Stimulated activated naive CD8-positive, alpha-beta T cell treated with anti-CD3 and anti-CD28 coated beads, Interleukin-15, Interleukin-2, amounts not matched to agents 100 ng/mL and 50 ng/mL, for 24 hours (primary cell): ENCODE results near the gene AURKAIP1.
"Not testable (repeated sequence)": the region's sequence is repeated elsewhere in the genome, so short reads cannot be mapped to it uniquely, and the experiment has no call there.

Experiments used
- H3K27ac Mint-ChIP-seq: one replicate; pipeline ENCODE4 v1.8.0; 2021; ENCODE audit warnings: mild to moderate bottlenecking, mixed read lengths
- H3K27me3 Mint-ChIP-seq: one replicate; pipeline ENCODE4 v1.8.0; 2021; ENCODE audit warnings: mixed read lengths
- H3K36me3 Mint-ChIP-seq: one replicate; pipeline ENCODE4 v1.8.0; 2021; ENCODE audit warnings: low read depth, mixed read lengths
- H3K4me1 Mint-ChIP-seq: one replicate; pipeline ENCODE4 v1.8.0; 2021; ENCODE audit warnings: low read depth, mixed read lengths
- H3K4me3 Mint-ChIP-seq: one replicate; pipeline ENCODE4 v1.8.0; 2021; ENCODE audit warnings: mild to moderate bottlenecking, mixed read lengths
- H3K9me3 Mint-ChIP-seq: one replicate; pipeline ENCODE4 v1.8.0; 2021; ENCODE audit warnings: mixed read lengths

The AURKAIP1 gene

GRCh38 chr1:1412311-1412902 is 37.4 kb upstream of the AURKAIP1 start:
- not testable (repeated sequence) for H3K4me3 Mint-ChIP-seq, H3K9me3 Mint-ChIP-seq, H3K27ac Mint-ChIP-seq, H3K27me3 Mint-ChIP-seq
- Mint-ChIP-seq H3K36me3 (peaks cover 16% of the 10 kb centered on the region), H3K4me1 (peaks cover 22% of the 10 kb centered on the region)

DNA sequence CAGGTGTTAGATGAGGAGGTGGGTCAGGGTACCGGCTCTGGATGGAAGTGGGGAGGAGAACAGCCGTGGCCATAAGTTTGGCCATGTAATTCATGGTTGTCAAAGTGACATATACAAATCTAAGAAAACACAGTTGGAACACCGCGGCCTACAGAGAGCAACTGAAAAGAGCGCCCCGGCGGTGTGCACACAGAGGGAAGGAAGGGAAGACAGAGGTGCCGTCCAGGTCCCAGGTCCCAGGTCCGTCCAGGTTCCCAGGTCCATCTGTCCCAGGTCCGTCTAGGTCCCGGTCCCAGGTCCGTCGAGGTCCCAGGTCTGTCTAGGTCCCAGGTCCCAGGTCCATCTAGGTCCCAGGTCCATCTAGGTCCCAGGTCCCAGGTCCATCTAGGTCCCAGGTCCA is 36.6 kb upstream of the AURKAIP1 start:
- peaks cover 19% of the 10 kb centered on the region for H3K36me3 Mint-ChIP-seq
- no peak overlapping the region for H3K4me3 Mint-ChIP-seq
- peak overlapping the region; percentile 17 for H3K27ac Mint-ChIP-seq
- no peaks in the 10 kb centered on the region for H3K9me3 Mint-ChIP-seq
- H3K4me1 Mint-ChIP-seq = peaks cover 24% of the 10 kb centered on the region
- H3K27me3 Mint-ChIP-seq = no peaks in the 10 kb centered on the region

- H3K9me3 Mint-ChIP-seq, H3K4me3 Mint-ChIP-seq, H3K27me3 Mint-ChIP-seq: not testable (repeated sequence)
- H3K27ac Mint-ChIP-seq = peak overlapping the region; percentile 40
- peaks cover 36% of the 10 kb centered on the region for H3K4me1 Mint-ChIP-seq
- peaks cover 32% of the 10 kb centered on the region for H3K36me3 Mint-ChIP-seq
These were observed 35.2 kb upstream of the AURKAIP1 start for GRCh38 chr1:1410238-1410637.

- Mint-ChIP-seq H3K27me3 (no peaks in the 10 kb centered on the region), H3K9me3 (no peaks in the 10 kb centered on the region), H3K4me1 (peaks cover 55% of the 10 kb centered on the region), H3K4me3 (peak overlapping the region; percentile 95), H3K27ac (peak overlapping the region; percentile 90), H3K36me3 (peaks cover 52% of the 10 kb centered on the region)
These were observed 32.8 kb upstream of the AURKAIP1 start for GRCh38 chr1:1407636-1408318.

- H3K27me3 Mint-ChIP-seq = no peaks in the 10 kb centered on the region
- H3K9me3 Mint-ChIP-seq = no peaks in the 10 kb centered on the region
- peaks cover 60% of the 10 kb centered on the region for H3K36me3 Mint-ChIP-seq
- peak within 1 kb of the TSS; percentile 95 for H3K4me3 Mint-ChIP-seq
- peaks cover 61% of the 10 kb centered on the region for H3K4me1 Mint-ChIP-seq
- peak within 1 kb of the TSS; percentile 94 for H3K27ac Mint-ChIP-seq
These were observed 32.0 kb upstream of the AURKAIP1 start, which contains the start of gene MRPL20 for GRCh38 chr1:1406821-1407635. MRPL20 (minus strand) TSS chr1:1407293; CDS start chr1:1407217, 76 bp downstream.

GRCh38 chr1:1406101-1406820 is 31.3 kb upstream of the AURKAIP1 start:
- H3K9me3 Mint-ChIP-seq = no peaks in the 10 kb centered on the region
- H3K27ac Mint-ChIP-seq = peak overlapping the region; percentile 94
- peaks cover 65% of the 10 kb centered on the region for H3K4me1 Mint-ChIP-seq
- H3K27me3 Mint-ChIP-seq = no peaks in the 10 kb centered on the region
- peaks cover 64% of the 10 kb centered on the region for H3K36me3 Mint-ChIP-seq
- peak overlapping the region; percentile 95 for H3K4me3 Mint-ChIP-seq

GRCh38 chr1:1403653-1404052 is 28.6 kb upstream of the AURKAIP1 start:
- peaks cover 69% of the 10 kb centered on the region for H3K4me1 Mint-ChIP-seq
- no peaks in the 10 kb centered on the region for H3K27me3 Mint-ChIP-seq
- H3K9me3 Mint-ChIP-seq = no peaks in the 10 kb centered on the region
- H3K27ac Mint-ChIP-seq = peak overlapping the region; percentile 91
- H3K36me3 Mint-ChIP-seq = peaks cover 74% of the 10 kb centered on the region
- H3K4me3 Mint-ChIP-seq = peak overlapping the region; percentile 36

DNA sequence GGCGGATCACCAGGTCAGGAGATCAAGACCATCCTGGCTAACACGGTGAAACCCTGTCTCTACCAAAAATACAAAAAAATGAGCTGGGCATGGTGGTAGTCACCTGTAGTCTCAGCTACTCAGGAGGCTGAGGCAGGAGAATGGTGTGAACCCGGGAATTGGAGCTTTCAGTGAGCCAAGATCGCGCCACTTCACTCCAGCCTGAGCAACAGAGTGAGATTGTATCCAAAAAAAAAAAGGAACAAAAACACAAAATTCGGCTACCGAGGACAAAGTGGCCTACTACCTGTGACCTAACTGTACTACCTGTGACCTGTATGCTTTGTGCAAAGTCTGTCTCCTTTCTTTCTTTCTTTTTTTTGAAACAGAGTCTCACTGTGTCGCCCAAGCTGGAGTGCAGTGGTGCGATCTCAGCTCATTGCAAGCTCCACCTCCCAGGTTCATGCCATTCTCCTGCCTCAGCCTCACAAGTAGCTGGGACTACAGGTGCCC is 27.9 kb upstream of the AURKAIP1 start:
- Mint-ChIP-seq H3K36me3 (peaks cover 75% of the 10 kb centered on the region), H3K4me1 (peaks cover 67% of the 10 kb centered on the region), H3K27ac (peak overlapping the region; percentile 91)
- not testable (repeated sequence) for H3K27me3 Mint-ChIP-seq, H3K4me3 Mint-ChIP-seq, H3K9me3 Mint-ChIP-seq

- Mint-ChIP-seq H3K4me3 (peak overlapping the region; percentile 95), H3K27ac (peak overlapping the region; percentile 89), H3K36me3 (peaks cover 81% of the 10 kb centered on the region), H3K9me3 (no peaks in the 10 kb centered on the region), H3K4me1 (peaks cover 71% of the 10 kb centered on the region), H3K27me3 (no peaks in the 10 kb centered on the region)
These were observed 27.3 kb upstream of the AURKAIP1 start for GRCh38 chr1:1402072-1402900.

DNA sequence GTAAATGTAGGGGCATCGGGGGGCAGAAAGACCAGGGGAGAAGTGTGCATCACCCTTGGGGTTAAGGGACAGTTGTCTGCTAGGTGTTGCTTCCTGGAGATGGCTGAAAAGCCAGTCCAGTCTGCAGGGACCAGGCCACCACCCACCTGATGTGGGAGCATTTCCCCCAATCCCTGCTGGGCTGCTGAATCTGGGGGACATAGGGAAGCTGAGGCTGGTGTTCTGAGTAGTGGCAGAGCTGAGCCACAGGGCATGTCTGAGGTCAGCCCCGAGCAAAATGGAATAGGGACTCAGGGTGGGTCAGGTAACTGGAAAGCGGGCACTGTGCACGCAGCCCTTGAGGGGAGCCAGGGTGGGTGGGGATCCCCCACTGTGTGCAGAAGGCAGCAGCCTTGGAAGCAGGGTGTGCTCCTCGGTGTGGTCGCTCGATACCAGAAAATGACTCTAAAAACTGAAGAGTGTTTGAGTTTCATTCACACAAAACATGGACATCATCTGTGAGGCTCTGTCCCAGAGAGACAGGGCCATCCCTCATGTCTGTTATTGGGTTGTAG is 26.5 kb upstream of the AURKAIP1 start:
- H3K36me3 Mint-ChIP-seq = peaks cover 80% of the 10 kb centered on the region
- H3K4me1 Mint-ChIP-seq = peaks cover 71% of the 10 kb centered on the region
- peak overlapping the region; percentile 95 for H3K4me3 Mint-ChIP-seq
- H3K27me3 Mint-ChIP-seq = no peaks in the 10 kb centered on the region
- no peaks in the 10 kb centered on the region for H3K9me3 Mint-ChIP-seq
- H3K27ac Mint-ChIP-seq = peak overlapping the region; percentile 89

GRCh38 chr1:1400576-1401456 is 25.8 kb upstream of the AURKAIP1 start:
- Mint-ChIP-seq H3K36me3 (peaks cover 74% of the 10 kb centered on the region), H3K4me1 (peaks cover 65% of the 10 kb centered on the region), H3K27ac (peak overlapping the region; percentile 89), H3K4me3 (peak overlapping the region; percentile 95), H3K27me3 (no peaks in the 10 kb centered on the region), H3K9me3 (no peaks in the 10 kb centered on the region)

DNA sequence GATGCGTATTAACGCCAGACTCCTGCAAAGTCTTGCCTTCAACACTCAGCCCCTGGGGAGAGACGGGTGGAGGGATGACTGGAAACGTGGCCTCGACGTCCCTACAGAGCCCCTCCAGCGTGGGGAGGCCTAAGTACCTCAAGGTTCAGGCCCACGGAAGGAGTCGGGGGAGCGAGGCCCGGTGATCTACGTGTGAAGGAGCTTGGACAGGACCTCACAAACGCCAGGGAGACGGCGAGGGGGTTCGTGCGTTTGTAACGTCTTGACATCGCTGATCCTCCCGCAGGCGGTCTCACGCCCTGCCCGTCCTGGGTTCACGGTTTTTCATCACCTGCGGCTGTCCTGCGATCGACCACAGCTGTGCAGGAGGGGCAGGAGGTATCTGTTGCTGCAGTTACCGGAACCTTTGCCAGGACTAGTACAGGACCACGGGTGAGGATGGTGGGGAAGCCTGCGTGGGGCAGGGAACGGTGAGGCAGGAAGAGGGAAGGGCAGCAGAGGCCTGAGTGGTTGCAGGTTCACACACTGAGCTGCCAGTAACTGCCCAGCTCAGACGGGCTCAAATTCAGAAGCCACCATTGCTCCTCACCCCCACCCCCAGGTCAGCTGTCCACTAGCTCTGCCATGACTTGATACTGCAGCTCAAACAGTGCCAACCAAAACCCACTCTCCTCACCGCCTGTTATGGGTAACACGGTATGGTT is 25.0 kb upstream of the AURKAIP1 start:
- Mint-ChIP-seq H3K27me3 (no peaks in the 10 kb centered on the region), H3K9me3 (no peaks in the 10 kb centered on the region), H3K4me1 (peaks cover 66% of the 10 kb centered on the region), H3K36me3 (peaks cover 74% of the 10 kb centered on the region), H3K4me3 (peak overlapping the region; percentile 95), H3K27ac (peak overlapping the region; percentile 89)
